ENCODE results near the gene SGPP1. TPM values are rescaled to one million over a fixed set of nuclear protein-coding genes. Genes with fewer than 3 reads are reported as not detected.

SGPP1 gene
- total and polyA plus RNA-seq, 10 of the 15 experiments (the other 5 are each of a cell fraction or from before 2014, with no cell fraction given): 3.5 to 37.7 (median 25.5) TPM

- no peak for TF ChIP-seq EGR1 (IDR thresholded peaks at IDR 0.05; ENCODE audit: borderline replicate concordance in 1 of 2, low read depth in 2 of 2, low read length in 2 of 2)
- no peak for TF ChIP-seq PML (IDR thresholded peaks at IDR 0.05; ENCODE audit: low read length)
- no peak for TF ChIP-seq ATF7 (IDR thresholded peaks at IDR 0.05; ENCODE audit: low read depth)
- no peak for TF ChIP-seq ZBTB40 (IDR thresholded peaks at IDR 0.05; ENCODE audit: borderline replicate concordance)
- TF ChIP-seq HCFC1 (IDR thresholded peaks at IDR 0.05; ENCODE audit: low read length): no peak
- TF ChIP-seq ZNF687 (IDR thresholded peaks at IDR 0.05): no peak
- no peak for TF ChIP-seq ELK1 (IDR thresholded peaks at IDR 0.05; ENCODE audit: low read depth, low read length)
- TF ChIP-seq KDM1A (IDR thresholded peaks at IDR 0.05; ENCODE audit: borderline replicate concordance): no peak
- no peak for TF ChIP-seq CBFB (IDR thresholded peaks at IDR 0.05; ENCODE audit: low read depth)
- no peak for TF ChIP-seq NFIC (IDR thresholded peaks at IDR 0.05; ENCODE audit: low read depth, low read length)
- RAD21 ChIA-PET (ENCODE audit: unreplicated experiment): interaction anchor here (3.1 kb wide), 1 partner anchor 12 kb away, joined by 19 read pairs; no protein-coding TSS in a partner anchor
- no peaks in the 10 kb centered on the region for H3K9me3 ChIP-seq (replicated peaks; ENCODE audit: control insufficient read depth, insufficient read depth, low read length)
- no peak overlapping the region for H3K4me3 ChIP-seq
- in situ Hi-C loops (cut with MboI): no loop called here
- CTCF ChIA-PET: no interaction called here
- no TSS peak for BruUV-seq (replicated peaks)
- no peaks in the 10 kb centered on the region for H3K79me2 ChIP-seq (ENCODE audit: control insufficient read depth, insufficient read depth, low read length)
- H3K27ac ChIP-seq (ENCODE audit: control insufficient read depth, insufficient read depth): no peak overlapping the region
- H3K4me1 ChIP-seq (ENCODE audit: control insufficient read depth, insufficient read depth, low read length): peaks cover 14% of the 10 kb centered on the region
- intact Hi-C loops (cut with micrococcal nuclease; ENCODE audit: unreplicated experiment): no loop called here
- H3K36me3 ChIP-seq (ENCODE audit: control insufficient read depth in 2 of 2, insufficient read depth in 2 of 2, low read length in 1 of 2): no peaks in the 10 kb centered on the region
- no peak for FAIRE-seq
- ATAC-seq: no peak
- no peaks in the 10 kb centered on the region for H3K27me3 ChIP-seq (replicated peaks in 1 of 2; ENCODE audit: control insufficient read depth in 2 of 2, insufficient read depth in 2 of 2, low read length in 1 of 2)
- WGBS (ENCODE audit: insufficient coverage, insufficient replicate concordance, low lambda C conversion rate, missing lambda C conversion rate): 91% methylated on average over 5 of the region's 5 CpGs
- DNase-seq (ENCODE audit: low read depth, low spot score): no peak
- H2AFZ ChIP-seq (ENCODE audit: control insufficient read depth, low read depth, low read length): no peak overlapping the region
- SMC1A ChIA-PET (ENCODE audit: uncharacterized antibody, unreplicated experiment): interaction anchor here (1.0 to 3.0 kb wide), 4 partner anchors 10 to 103 kb away, joined by 3 to 21 read pairs (median 11); no protein-coding TSS in a partner anchor
- no peaks in the 10 kb centered on the region for H4K20me1 ChIP-seq (ENCODE audit: control insufficient read depth, insufficient read depth)
- no peak overlapping the region for H3K4me2 ChIP-seq (ENCODE audit: control insufficient read depth, insufficient read depth)
- POLR2A ChIA-PET: interaction anchor here (1.2 kb wide), 1 partner anchor 33 kb away, joined by 3 read pairs; no protein-coding TSS in a partner anchor
- no peak overlapping the region for H3K9ac ChIP-seq (ENCODE audit: control insufficient read depth, insufficient read depth, low read length)
Measured at GRCh38 chr14:63735720-63736119, 7.9 kb upstream of the SGPP1 start.
